Kidney (tissue), 14 donors: ENCODE results near the gene REM2. TPM values are rescaled to one million over a fixed set of nuclear protein-coding genes. Genes with fewer than 3 reads are reported as not detected.

Experiments
- DNase-seq, 5 donors: peaks; one replicate each; pipeline ENCODE4 v3.0.0-alpha.2; 2013 to 2020
- FAIRE-seq: peaks from 2 replicates; lab custom pipeline; 2012; peaks lifted over from hg19 to GRCh38; lab: Jason Lieb, UNC
- H3K27ac ChIP-seq, 2 donors: one replicate each; pipeline ENCODE4 v1.7.0; 2013; ENCODE audit warnings: low read depth in 2 of 2, low read length in 2 of 2, inconsistent platforms in 1 of 2
- H3K27me3 ChIP-seq: one replicate; pipeline ENCODE4 v1.7.1; 2013; ENCODE audit warnings: low read length, inconsistent platforms; ENCODE audit not compliant: control insufficient read depth, insufficient read depth
- H3K36me3 ChIP-seq, 3 donors: one replicate each; pipeline versions ENCODE4 v1.7.0 to v1.7.1; 2013; ENCODE audit warnings: low read length in 3 of 3, control low read depth in 1 of 3, inconsistent platforms in 1 of 3; ENCODE audit not compliant: insufficient read depth in 3 of 3, control insufficient read depth in 2 of 3
- H3K4me1 ChIP-seq, 3 donors: one replicate each; pipeline versions ENCODE4 v1.7.0 to v1.7.1; 2013; ENCODE audit warnings: low read length in 3 of 3, inconsistent platforms in 1 of 3, low read depth in 1 of 3; ENCODE audit not compliant: control insufficient read depth in 2 of 3, insufficient read depth in 2 of 3
- H3K4me3 ChIP-seq, 3 donors: one replicate each; pipeline versions ENCODE4 v1.7.0 to v1.8.1; 2013; ENCODE audit warnings: low read length in 3 of 3, control low read depth in 1 of 3, inconsistent platforms in 1 of 3
- H3K9ac ChIP-seq, 3 donors: one replicate each; pipeline versions ENCODE4 v1.7.0 to v1.7.1; 2013; ENCODE audit warnings: low read length in 3 of 3, control low read depth in 1 of 3, inconsistent platforms in 1 of 3
- H3K9me3 ChIP-seq, 3 donors: one replicate each; pipeline versions ENCODE4 v1.7.0 to v1.7.1; 2013; ENCODE audit warnings: low read length in 3 of 3, control low read depth in 1 of 3, inconsistent platforms in 1 of 3; ENCODE audit not compliant: control insufficient read depth in 2 of 3, insufficient read depth in 1 of 3
- intact Hi-C: fragments of 100-400 bp; cut with DNase I; formaldehyde crosslinking; loops from one replicate; pipeline ENCODE4 v1.11.1; 2022
- polyA plus RNA-seq: library from polyadenylated mRNA; stranded (reverse); fragments of 350-450 nt; fragmentation: Illumina TruSeq; extraction: RNeasy Lipid Tissue Mini Kit (QIAGEN cat#74804); gene quantifications from one replicate; pipeline ENCODE4 v1.2.3, GENCODE V29; 2014; ENCODE audit warnings: low read depth, low replicate concordance; ENCODE audit not compliant: insufficient read depth
- total RNA-seq: library from RNA; stranded (reverse); fragmentation: NEBNext Ultra II Directional; extraction: Animal tissue kit (Norgen Biotek cat#: 25700); gene quantifications from one replicate; pipeline ENCODE4 v1.2.1, GENCODE V29; 2021
- TF ChIP-seq, protein P1 (sequence below): IDR thresholded peaks from 3 replicates; pipeline ENCODE4 v1.5.1; 2012; ENCODE audit warnings: mild to moderate bottlenecking, moderate library complexity, borderline replicate concordance; ENCODE audit not compliant: insufficient read depth; ENCODE audit errors: extremely low read depth
- donor health status: control.
- donor health status: control.
- donor health status: control.
- donor health status: control.
- donor health status: control.
- donor health status: DM: yes; HTN: yes; CAD: no.
- donor health status: Normal renal cell carcinoma (clear cell type).

The REM2 gene
- total and polyA plus RNA-seq, 2 donors from 2014 or later = 0.63 to 0.77 TPM

DNA sequence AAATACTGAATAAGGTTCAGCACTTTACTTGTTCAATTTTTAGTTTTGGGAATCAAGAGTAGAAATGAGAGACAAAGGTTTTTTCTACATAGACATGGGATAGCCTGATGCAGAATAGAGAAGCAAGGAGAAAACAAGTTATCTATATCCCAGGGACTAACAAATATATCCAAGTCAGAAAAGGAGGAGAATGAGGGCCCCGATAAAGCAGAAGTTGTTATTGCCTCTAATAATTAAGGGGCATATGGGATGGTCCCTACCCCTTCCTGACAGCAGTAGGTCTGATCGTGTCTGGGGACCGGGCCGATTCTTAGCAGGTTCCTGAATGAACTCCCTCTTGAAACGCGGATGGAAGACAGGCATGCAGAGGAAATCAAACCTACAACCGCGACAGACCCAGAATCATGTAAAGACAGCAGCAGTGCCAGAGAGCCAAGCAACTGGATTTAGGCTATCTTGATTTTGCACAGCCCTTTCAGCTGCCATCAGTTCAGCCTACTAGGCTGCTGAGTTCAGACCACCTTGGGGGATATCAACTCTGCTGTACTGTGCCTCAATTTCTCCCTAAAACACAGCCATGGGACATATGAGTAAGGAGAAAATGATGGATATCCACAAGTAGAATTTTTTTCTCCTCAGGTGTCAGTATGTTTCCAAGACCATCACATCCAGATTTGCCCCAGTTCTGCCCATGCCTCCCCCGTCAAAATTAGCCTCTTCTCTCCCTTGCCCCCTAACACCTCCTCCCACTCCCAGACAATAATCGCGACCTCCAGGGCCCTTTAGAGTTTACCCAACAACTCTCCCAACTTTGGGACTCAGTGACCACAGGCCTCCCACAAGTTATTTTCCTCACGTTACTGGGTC, 45.4 kb downstream of the REM2 start:
- intact Hi-C loops = no loop called here
- TF ChIP-seq, protein P1, sequence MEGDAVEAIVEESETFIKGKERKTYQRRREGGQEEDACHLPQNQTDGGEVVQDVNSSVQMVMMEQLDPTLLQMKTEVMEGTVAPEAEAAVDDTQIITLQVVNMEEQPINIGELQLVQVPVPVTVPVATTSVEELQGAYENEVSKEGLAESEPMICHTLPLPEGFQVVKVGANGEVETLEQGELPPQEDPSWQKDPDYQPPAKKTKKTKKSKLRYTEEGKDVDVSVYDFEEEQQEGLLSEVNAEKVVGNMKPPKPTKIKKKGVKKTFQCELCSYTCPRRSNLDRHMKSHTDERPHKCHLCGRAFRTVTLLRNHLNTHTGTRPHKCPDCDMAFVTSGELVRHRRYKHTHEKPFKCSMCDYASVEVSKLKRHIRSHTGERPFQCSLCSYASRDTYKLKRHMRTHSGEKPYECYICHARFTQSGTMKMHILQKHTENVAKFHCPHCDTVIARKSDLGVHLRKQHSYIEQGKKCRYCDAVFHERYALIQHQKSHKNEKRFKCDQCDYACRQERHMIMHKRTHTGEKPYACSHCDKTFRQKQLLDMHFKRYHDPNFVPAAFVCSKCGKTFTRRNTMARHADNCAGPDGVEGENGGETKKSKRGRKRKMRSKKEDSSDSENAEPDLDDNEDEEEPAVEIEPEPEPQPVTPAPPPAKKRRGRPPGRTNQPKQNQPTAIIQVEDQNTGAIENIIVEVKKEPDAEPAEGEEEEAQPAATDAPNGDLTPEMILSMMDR = no peak

DNA sequence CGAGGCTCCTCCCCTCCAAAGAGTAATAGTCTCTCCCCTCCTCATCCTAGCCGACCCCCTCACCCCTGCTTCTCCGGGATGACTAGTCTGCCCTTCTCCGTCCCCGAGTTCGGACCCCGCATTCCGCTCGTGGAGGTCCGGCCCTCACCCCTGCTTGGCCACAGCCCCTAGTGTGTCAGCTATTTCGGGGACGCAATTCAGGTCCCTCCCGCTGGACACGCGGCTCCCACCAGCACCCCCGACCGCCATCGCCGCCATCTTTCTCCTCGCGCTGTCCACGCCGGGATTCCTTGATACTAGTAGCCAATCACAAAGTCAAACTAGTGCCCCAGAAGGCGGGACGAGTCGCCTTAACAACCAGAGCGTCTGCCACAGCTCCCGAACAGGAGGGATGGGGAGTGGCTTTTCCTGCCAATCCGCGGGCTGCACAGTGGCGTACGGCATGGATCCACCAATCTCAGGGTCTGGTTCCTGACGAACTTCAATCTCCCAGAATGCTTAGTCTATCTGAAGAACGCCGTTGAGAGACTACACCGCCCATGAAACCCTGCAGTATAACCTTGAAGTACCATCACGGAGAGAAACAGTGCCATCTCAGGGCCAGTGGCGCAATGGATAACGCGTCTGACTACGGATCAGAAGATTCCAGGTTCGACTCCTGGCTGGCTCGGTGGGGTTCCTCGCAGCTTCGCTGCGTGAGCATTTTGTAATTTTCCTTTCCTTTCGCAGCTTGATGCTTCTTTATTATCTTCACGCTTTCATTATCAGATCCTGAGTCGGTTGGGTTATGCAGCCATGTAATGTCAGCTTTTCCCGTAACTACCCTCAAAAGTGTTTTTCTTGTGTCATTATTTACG, 46.3 kb downstream of the REM2 start, which contains the start of gene PRMT5:
TSS of gene PRMT5 (minus strand) at position 273 of the 857 bp plus-strand sequence. CDS start at position 258, 15 bp downstream.
- FAIRE-seq (peak; percentile 95), DNase-seq (peak; percentile 99 to 100 (median 99))
- peak within 1 kb of the TSS; percentile 78 to 94 for H3K27ac ChIP-seq
- H3K4me1 ChIP-seq = peaks cover 0 to 11% (median 0%) of the 10 kb centered on the region in 3 donors
- H3K9me3 ChIP-seq = no peaks in the 10 kb centered on the region
- peak within 1 kb of the TSS; percentile 89 to 97 (median 91) for H3K9ac ChIP-seq
- intact Hi-C loops = no loop called here
- TF ChIP-seq, protein P1 = no peak
- peak within 1 kb of the TSS; percentile 88 to 94 (median 91) for H3K4me3 ChIP-seq
- H3K36me3 ChIP-seq = peaks cover 5 to 9% (median 6%) of the 10 kb centered on the region in 3 donors
- H3K27me3 ChIP-seq = no peaks in the 10 kb centered on the region

More for the DNA sequence above, 45.4 kb downstream of the REM2 start:
- DNase-seq (peak in 1 of 5 donors; percentile 12), FAIRE-seq (no peak)
- Histone ChIP-seq H3K27me3 (no peaks in the 10 kb centered on the region), H3K9ac (peak overlapping the region; percentile 89 to 97 (median 91)), H3K36me3 (peaks cover 11 to 15% (median 12%) of the 10 kb centered on the region in 3 donors), H3K4me1 (peaks cover 0 to 11% (median 0%) of the 10 kb centered on the region in 3 donors), H3K27ac (peak overlapping the region; percentile 68 to 94), H3K9me3 (no peaks in the 10 kb centered on the region), H3K4me3 (peak overlapping the region; percentile 88 to 94 (median 91))

DNA sequence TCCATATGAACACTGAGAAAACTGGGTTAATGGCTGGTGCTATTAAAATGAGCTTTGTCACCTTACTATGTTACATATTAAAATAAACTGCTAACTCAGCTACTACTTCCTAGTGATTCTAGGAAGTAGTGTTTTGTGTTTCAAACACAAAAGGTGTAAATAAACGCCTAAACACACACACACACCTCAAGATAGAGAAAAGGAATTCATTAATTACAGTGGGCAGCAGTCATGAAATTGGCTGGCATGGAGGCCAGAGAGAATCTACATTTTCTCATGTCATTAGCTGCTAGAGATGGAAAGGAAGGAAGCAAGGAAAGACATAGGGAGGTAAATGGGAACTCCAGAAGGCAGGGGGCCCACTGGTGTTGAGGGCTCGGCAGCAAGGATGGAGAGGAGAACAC, 46.9 kb downstream of the REM2 start:
- Histone ChIP-seq H3K27me3 (no peaks in the 10 kb centered on the region), H3K4me3 (peak overlapping the region; percentile 88 to 94 (median 91)), H3K27ac (peak overlapping the region; percentile 78 to 82), H3K9me3 (no peaks in the 10 kb centered on the region), H3K36me3 (peaks cover 0 to 5% (median 2%) of the 10 kb centered on the region in 3 donors), H3K9ac (peak overlapping the region; percentile 30 to 91 (median 41)), H3K4me1 (peaks cover 0 to 11% (median 0%) of the 10 kb centered on the region in 3 donors)
- intact Hi-C loops = no loop called here
- no peak for DNase-seq
- TF ChIP-seq, protein P1 = no peak
- no peak for FAIRE-seq
